ENCODE data around the gene ZNF827. TPM values are rescaled to one million over a fixed set of nuclear protein-coding genes. Genes with fewer than 3 reads are reported as not detected.

The ZNF827 gene
- total and polyA plus RNA-seq, 2 experiments from 2014 or later = 20.3 to 33.1 TPM

DNA sequence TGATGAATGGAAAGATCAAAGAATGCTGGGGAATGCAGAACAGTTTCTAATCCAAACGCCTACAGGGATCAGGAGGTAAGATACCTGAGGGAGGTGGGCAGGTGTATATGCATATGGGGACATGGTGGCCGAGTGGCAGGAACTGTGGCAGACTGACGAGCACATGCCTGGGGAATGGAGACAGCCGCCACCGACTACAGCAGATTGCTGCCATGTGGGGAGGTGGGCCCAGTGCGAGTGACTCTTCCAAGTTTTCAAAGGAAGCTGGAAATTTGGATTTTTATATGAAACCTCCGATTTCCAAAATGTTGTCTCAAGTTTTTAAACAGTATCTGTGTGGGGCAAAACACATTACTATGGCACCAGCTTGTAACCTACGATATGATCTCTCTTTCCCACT, 9.9 kb downstream of the ZNF827 start:
- ATAC-seq = no peak
- Histone ChIP-seq H3K36me3 (ENCODE audit: insufficient read depth) (0 out of 2 replicates have a peak, but pooled peaks cover 3% of the 10 kb centered on the region), H2AFZ (no peak overlapping the region), H3K9me2 (ENCODE audit: insufficient read depth) (no peaks in the 10 kb centered on the region), H3K4me2 (no peak overlapping the region; the same call in 1 of the 2 replicates), H3K27me3 (ENCODE audit: insufficient read depth) (no peaks in the 10 kb centered on the region), H3F3A (replicated peaks; ENCODE audit: low read depth) (no peaks in the 10 kb centered on the region), H3K4me1 (ENCODE audit: insufficient read depth) (peaks cover 37% of the 10 kb centered on the region), H3K79me2 (replicated peaks; ENCODE audit: insufficient read depth) (peaks cover 100% of the 10 kb centered on the region), H3K4me3 (no peak overlapping the region), H3K27ac (ENCODE audit: low read depth) (no peak overlapping the region), H4K20me1 (replicated peaks; ENCODE audit: insufficient read depth) (peaks cover 18% of the 10 kb centered on the region)
- no peak for DNase-seq (ENCODE audit: low spot score)
- TF ChIP-seq, protein P1, sequence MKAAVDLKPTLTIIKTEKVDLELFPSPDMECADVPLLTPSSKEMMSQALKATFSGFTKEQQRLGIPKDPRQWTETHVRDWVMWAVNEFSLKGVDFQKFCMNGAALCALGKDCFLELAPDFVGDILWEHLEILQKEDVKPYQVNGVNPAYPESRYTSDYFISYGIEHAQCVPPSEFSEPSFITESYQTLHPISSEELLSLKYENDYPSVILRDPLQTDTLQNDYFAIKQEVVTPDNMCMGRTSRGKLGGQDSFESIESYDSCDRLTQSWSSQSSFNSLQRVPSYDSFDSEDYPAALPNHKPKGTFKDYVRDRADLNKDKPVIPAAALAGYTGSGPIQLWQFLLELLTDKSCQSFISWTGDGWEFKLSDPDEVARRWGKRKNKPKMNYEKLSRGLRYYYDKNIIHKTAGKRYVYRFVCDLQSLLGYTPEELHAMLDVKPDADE (IDR thresholded peaks at IDR 0.05) = no peak
- TF ChIP-seq, protein P2, sequence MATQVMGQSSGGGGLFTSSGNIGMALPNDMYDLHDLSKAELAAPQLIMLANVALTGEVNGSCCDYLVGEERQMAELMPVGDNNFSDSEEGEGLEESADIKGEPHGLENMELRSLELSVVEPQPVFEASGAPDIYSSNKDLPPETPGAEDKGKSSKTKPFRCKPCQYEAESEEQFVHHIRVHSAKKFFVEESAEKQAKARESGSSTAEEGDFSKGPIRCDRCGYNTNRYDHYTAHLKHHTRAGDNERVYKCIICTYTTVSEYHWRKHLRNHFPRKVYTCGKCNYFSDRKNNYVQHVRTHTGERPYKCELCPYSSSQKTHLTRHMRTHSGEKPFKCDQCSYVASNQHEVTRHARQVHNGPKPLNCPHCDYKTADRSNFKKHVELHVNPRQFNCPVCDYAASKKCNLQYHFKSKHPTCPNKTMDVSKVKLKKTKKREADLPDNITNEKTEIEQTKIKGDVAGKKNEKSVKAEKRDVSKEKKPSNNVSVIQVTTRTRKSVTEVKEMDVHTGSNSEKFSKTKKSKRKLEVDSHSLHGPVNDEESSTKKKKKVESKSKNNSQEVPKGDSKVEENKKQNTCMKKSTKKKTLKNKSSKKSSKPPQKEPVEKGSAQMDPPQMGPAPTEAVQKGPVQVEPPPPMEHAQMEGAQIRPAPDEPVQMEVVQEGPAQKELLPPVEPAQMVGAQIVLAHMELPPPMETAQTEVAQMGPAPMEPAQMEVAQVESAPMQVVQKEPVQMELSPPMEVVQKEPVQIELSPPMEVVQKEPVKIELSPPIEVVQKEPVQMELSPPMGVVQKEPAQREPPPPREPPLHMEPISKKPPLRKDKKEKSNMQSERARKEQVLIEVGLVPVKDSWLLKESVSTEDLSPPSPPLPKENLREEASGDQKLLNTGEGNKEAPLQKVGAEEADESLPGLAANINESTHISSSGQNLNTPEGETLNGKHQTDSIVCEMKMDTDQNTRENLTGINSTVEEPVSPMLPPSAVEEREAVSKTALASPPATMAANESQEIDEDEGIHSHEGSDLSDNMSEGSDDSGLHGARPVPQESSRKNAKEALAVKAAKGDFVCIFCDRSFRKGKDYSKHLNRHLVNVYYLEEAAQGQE (IDR thresholded peaks at IDR 0.05; ENCODE audit: unreplicated experiment) = no peak
- TF ChIP-seq NANOG (IDR thresholded peaks at IDR 0.05; ENCODE audit: borderline replicate concordance) = no peak
- TF ChIP-seq, protein P3, sequence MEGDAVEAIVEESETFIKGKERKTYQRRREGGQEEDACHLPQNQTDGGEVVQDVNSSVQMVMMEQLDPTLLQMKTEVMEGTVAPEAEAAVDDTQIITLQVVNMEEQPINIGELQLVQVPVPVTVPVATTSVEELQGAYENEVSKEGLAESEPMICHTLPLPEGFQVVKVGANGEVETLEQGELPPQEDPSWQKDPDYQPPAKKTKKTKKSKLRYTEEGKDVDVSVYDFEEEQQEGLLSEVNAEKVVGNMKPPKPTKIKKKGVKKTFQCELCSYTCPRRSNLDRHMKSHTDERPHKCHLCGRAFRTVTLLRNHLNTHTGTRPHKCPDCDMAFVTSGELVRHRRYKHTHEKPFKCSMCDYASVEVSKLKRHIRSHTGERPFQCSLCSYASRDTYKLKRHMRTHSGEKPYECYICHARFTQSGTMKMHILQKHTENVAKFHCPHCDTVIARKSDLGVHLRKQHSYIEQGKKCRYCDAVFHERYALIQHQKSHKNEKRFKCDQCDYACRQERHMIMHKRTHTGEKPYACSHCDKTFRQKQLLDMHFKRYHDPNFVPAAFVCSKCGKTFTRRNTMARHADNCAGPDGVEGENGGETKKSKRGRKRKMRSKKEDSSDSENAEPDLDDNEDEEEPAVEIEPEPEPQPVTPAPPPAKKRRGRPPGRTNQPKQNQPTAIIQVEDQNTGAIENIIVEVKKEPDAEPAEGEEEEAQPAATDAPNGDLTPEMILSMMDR (conservative IDR thresholded peaks at IDR 0.05; ENCODE audit: low read depth in 2 of 2) = no peak
- TF ChIP-seq EZH2phosphoT487 (IDR thresholded peaks at IDR 0.05; ENCODE audit: unreplicated experiment) = no peak
- no peak for TF ChIP-seq STAT1 (IDR thresholded peaks at IDR 0.05; ENCODE audit: unreplicated experiment)
- TF ChIP-seq JUNB (IDR thresholded peaks at IDR 0.05; ENCODE audit: unreplicated experiment) = no peak
- Mint-ChIP-seq H3K4me3 (no peak overlapping the region), H3K36me3 (ENCODE audit: low read depth) (peaks cover 33% of the 10 kb centered on the region), H3K27me3 (ENCODE audit: insufficient read depth, low read depth, poor library complexity) (no peaks in the 10 kb centered on the region), H3K27ac (no peak overlapping the region), H3K9me3 (peaks cover 15% of the 10 kb centered on the region), H3K4me1 (peaks cover 35% of the 10 kb centered on the region)

DNA sequence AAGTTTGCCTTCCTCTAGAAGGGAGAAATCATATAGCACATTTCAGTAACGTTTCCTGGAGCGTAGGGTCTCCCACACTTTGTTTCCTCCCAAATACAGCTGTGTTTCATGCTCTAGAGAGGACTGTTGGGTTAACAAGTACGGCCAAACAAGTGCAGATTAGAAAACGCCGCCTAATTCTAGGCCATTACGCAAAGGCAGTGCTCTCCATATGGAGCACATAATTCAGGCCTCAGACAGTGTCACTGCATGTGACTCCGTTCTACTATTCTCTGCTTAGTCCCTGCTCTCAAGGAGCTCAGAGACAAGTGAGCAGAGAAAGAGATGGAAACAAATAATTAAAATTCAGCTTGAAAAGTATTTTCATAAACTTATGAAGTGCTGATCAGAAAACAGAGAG, 11.6 kb downstream of the ZNF827 start:
- H3K36me3 Mint-ChIP-seq (ENCODE audit: low read depth) = peaks cover 29% of the 10 kb centered on the region
- H3K27ac Mint-ChIP-seq = no peak overlapping the region
- H3K4me1 ChIP-seq (ENCODE audit: insufficient read depth) = peaks cover 20% of the 10 kb centered on the region
- no peaks in the 10 kb centered on the region for H3F3A ChIP-seq (replicated peaks; ENCODE audit: low read depth)
- H3K79me2 ChIP-seq (replicated peaks; ENCODE audit: insufficient read depth) = peaks cover 100% of the 10 kb centered on the region
- no peak overlapping the region for H3K4me3 ChIP-seq
- 0 out of 2 replicates have a peak, but pooled peaks cover 3% of the 10 kb centered on the region for H3K36me3 ChIP-seq (ENCODE audit: insufficient read depth)
- H3K27me3 Mint-ChIP-seq (ENCODE audit: insufficient read depth, low read depth, poor library complexity) = no peaks in the 10 kb centered on the region
- ATAC-seq (no peak), DNase-seq (ENCODE audit: low spot score) (no peak)
- peaks cover 26% of the 10 kb centered on the region for H3K4me1 Mint-ChIP-seq
- peaks cover 15% of the 10 kb centered on the region for H3K9me3 Mint-ChIP-seq
- no peaks in the 10 kb centered on the region for H3K9me2 ChIP-seq (ENCODE audit: insufficient read depth)
- no peak overlapping the region for H3K27ac ChIP-seq (ENCODE audit: low read depth)
- no peak overlapping the region for H3K4me3 Mint-ChIP-seq
- H3K27me3 ChIP-seq (ENCODE audit: insufficient read depth) = no peaks in the 10 kb centered on the region
- TF ChIP-seq POLR2AphosphoS5 (IDR thresholded peaks at IDR 0.05; ENCODE audit: low read depth) (no peak), ZNF331 (CRISPR knock-in tag; IDR thresholded peaks at IDR 0.05; ENCODE audit: low read depth) (no peak), EZH2phosphoT487 (IDR thresholded peaks at IDR 0.05; ENCODE audit: unreplicated experiment) (no peak), JUNB (IDR thresholded peaks at IDR 0.05; ENCODE audit: unreplicated experiment) (no peak), CREB1 (CRISPR knock-in tag; IDR thresholded peaks at IDR 0.05; ENCODE audit: low read depth) (no peak), STAT1 (IDR thresholded peaks at IDR 0.05; ENCODE audit: unreplicated experiment) (no peak)
- TF ChIP-seq, protein P1 (IDR thresholded peaks at IDR 0.05) = no peak
- peaks cover 18% of the 10 kb centered on the region for H4K20me1 ChIP-seq (replicated peaks; ENCODE audit: insufficient read depth)
- H2AFZ ChIP-seq = no peak overlapping the region
- H3K4me2 ChIP-seq = no peak overlapping the region

Measured in GM23338 (cell line).